ENCODE results near the gene DNAJC6. TPM values are rescaled to one million over a fixed set of nuclear protein-coding genes. Genes with fewer than 3 reads are reported as not detected.
"Not testable (repeated sequence)": the region's sequence is repeated elsewhere in the genome, so short reads cannot be mapped to it uniquely, and the experiment has no call there.

The DNAJC6 gene
- total RNA-seq, 1 donor = 0.72 TPM

- DNase-seq (ENCODE audit: low read depth) = no peak
- TF ChIP-seq CTCF (IDR thresholded peaks at IDR 0.05; ENCODE audit: insufficient read depth, low read length) = no peak
- no peak overlapping the region for H3K4me3 ChIP-seq (ENCODE audit: low read depth, low read length)
These were observed 69.1 kb downstream of the DNAJC6 start for GRCh38 chr1:65378247-65378946.

- H3K4me3 ChIP-seq (ENCODE audit: low read depth, low read length); DNase-seq (ENCODE audit: low read depth): not testable (repeated sequence)
These were observed 75.1 kb downstream of the DNAJC6 start for GRCh38 chr1:65384426-65384825.

- H3K4me3 ChIP-seq (ENCODE audit: low read depth, low read length) = no peak overlapping the region
- no peak for TF ChIP-seq CTCF (IDR thresholded peaks at IDR 0.05; ENCODE audit: insufficient read depth, low read length)
These were observed 77.1 kb downstream of the DNAJC6 start for GRCh38 chr1:65386439-65386838.

GRCh38 chr1:65387821-65388220 is 78.5 kb downstream of the DNAJC6 start:
- DNase-seq (ENCODE audit: low read depth) = no peak
- TF ChIP-seq CTCF (IDR thresholded peaks at IDR 0.05; ENCODE audit: insufficient read depth, low read length) = no peak
- no peak overlapping the region for H3K4me3 ChIP-seq (ENCODE audit: low read depth, low read length)

More at GRCh38 chr1:65386439-65386838, 77.1 kb downstream of the DNAJC6 start:
- DNase-seq (ENCODE audit: low read depth) = no peak

- TF ChIP-seq CTCF (IDR thresholded peaks at IDR 0.05; ENCODE audit: insufficient read depth, low read length) = no peak
These were observed 79.8 kb downstream of the DNAJC6 start for GRCh38 chr1:65388908-65389695.

GRCh38 chr1:65392497-65392896 is 83.2 kb downstream of the DNAJC6 start:
- no peak for TF ChIP-seq CTCF (IDR thresholded peaks at IDR 0.05; ENCODE audit: insufficient read depth, low read length)
- no peak overlapping the region for H3K4me3 ChIP-seq (ENCODE audit: low read depth, low read length)
- no peak for DNase-seq (ENCODE audit: low read depth)

More at GRCh38 chr1:65388908-65389695, 79.8 kb downstream of the DNAJC6 start:
- DNase-seq (ENCODE audit: low read depth) = no peak
- H3K4me3 ChIP-seq (ENCODE audit: low read depth, low read length) = no peak overlapping the region

- no peak for DNase-seq (ENCODE audit: low read depth)
- no peak overlapping the region for H3K4me3 ChIP-seq (ENCODE audit: low read depth, low read length)
- no peak for TF ChIP-seq CTCF (IDR thresholded peaks at IDR 0.05; ENCODE audit: insufficient read depth, low read length)
These were observed 84.0 kb downstream of the DNAJC6 start for GRCh38 chr1:65393347-65393746.

Data from fibroblast of the aortic adventitia (primary cell).